ENCODE results near the gene PHF21B.

- TF ChIP-seq CTCF (IDR thresholded peaks at IDR 0.05) (no peak), POLR2A (IDR thresholded peaks at IDR 0.05) (no peak)
Observed at GRCh38 chr22:44860311-44860710, 149.5 kb downstream of the PHF21B start.

Data from uterus (tissue), 2 donors.